ENCODE measurements around the gene FMN1. TPM values are rescaled to one million over a fixed set of nuclear protein-coding genes. Genes with fewer than 3 reads are reported as not detected.

FMN1 gene
- polyA plus RNA-seq, 2 of the 4 experiments (the other 2 are of a cell fraction) = 0.53 to 2.2 TPM

GRCh38 chr15:33084661-33085060, 109.9 kb downstream of the FMN1 start:
- DNase-seq (ENCODE audit: low read depth in 1 of 2, low spot score in 1 of 2) = no peak
- CTCF ChIA-PET = interaction anchor here (1.3 to 24.5 kb wide), 4 partner anchors 9 to 66 kb away, joined by 5 to 346 read pairs (median 13); no protein-coding TSS in a partner anchor
- POLR2A ChIA-PET = no interaction called here
- no peak overlapping the region for H3K4me3 ChIP-seq
- no peak overlapping the region for H3K27ac ChIP-seq
- 76% methylated on average over 4 of the region's 4 CpGs for WGBS (ENCODE audit: missing lambda C conversion rate)
- FAIRE-seq = no peak
- no peaks in the 10 kb centered on the region for H3K4me1 ChIP-seq
- no peak overlapping the region for H3K4me2 ChIP-seq
- no peaks in the 10 kb centered on the region for H3K9me3 ChIP-seq
- TF ChIP-seq MAFK (IDR thresholded peaks at IDR 0.05; ENCODE audit: partially characterized antibody) (no peak), ZC3H11A (IDR thresholded peaks at IDR 0.05) (no peak), JUN (IDR thresholded peaks at IDR 0.05) (no peak), TP53 (CRISPR knock-in tag; IDR thresholded peaks at IDR 0.05) (no peak), BCL3 (IDR thresholded peaks at IDR 0.05) (no peak), NR3C1 (IDR thresholded peaks at IDR 0.05) (no peak), CHD4 (IDR thresholded peaks at IDR 0.05; ENCODE audit: borderline replicate concordance) (no peak), RAD21 (conservative IDR thresholded peaks at IDR 0.05 in 1 of 2, IDR thresholded peaks at IDR 0.05 in 1 of 2) (no peak)
- no peak for ATAC-seq

GRCh38 chr15:33083232-33084081, 111.1 kb downstream of the FMN1 start:
- H3K4me2 ChIP-seq = no peak overlapping the region
- ATAC-seq (no peak), FAIRE-seq (peak; percentile 13), DNase-seq (ENCODE audit: low read depth in 1 of 2, low spot score in 1 of 2) (no peak)
- no peak overlapping the region for H3K27ac ChIP-seq
- no peak for TF ChIP-seq TP53 (CRISPR knock-in tag; IDR thresholded peaks at IDR 0.05)
- TF ChIP-seq E2F6 (IDR thresholded peaks at IDR 0.05; ENCODE audit: borderline replicate concordance, low read depth) = no peak
- no peak for TF ChIP-seq KDM1A (IDR thresholded peaks at IDR 0.05; ENCODE audit: low read depth)
- TF ChIP-seq HOXA7 (CRISPR knock-in tag; IDR thresholded peaks at IDR 0.05) = no peak
- no peak for TF ChIP-seq MAFK (IDR thresholded peaks at IDR 0.05; ENCODE audit: partially characterized antibody)
- TF ChIP-seq CBX2 (IDR thresholded peaks at IDR 0.05; ENCODE audit: borderline replicate concordance, low read depth) = no peak
- no peak for TF ChIP-seq HEYL (CRISPR knock-in tag; IDR thresholded peaks at IDR 0.05)
- no peak for TF ChIP-seq CHD2 (IDR thresholded peaks at IDR 0.05; ENCODE audit: low read length, partially characterized antibody)
- no peak for TF ChIP-seq RNF2 (IDR thresholded peaks at IDR 0.05; ENCODE audit: borderline replicate concordance, low read depth)
- no peak for TF ChIP-seq CTCF (IDR thresholded peaks at IDR 0.05)
- no peak for TF ChIP-seq SMC3 (IDR thresholded peaks at IDR 0.05)
- TF ChIP-seq ELK1 (IDR thresholded peaks at IDR 0.05; ENCODE audit: low read depth, low read length) = no peak
- TF ChIP-seq GATA3 (IDR thresholded peaks at IDR 0.05; ENCODE audit: borderline replicate concordance) = no peak
- CTCF ChIA-PET = interaction anchor here (1.0 to 3.8 kb wide), 3 partner anchors 18 to 50 kb away, joined by 3 to 29 read pairs (median 3); no protein-coding TSS in a partner anchor
- no peaks in the 10 kb centered on the region for H3K9me3 ChIP-seq
- no peak overlapping the region for H3K4me3 ChIP-seq
- 49% methylated on average over 6 of the region's 6 CpGs for WGBS (ENCODE audit: missing lambda C conversion rate)
- H3K4me1 ChIP-seq = no peaks in the 10 kb centered on the region
- POLR2A ChIA-PET = no interaction called here

All from A549 (cell line).